Activated CD4-positive, alpha-beta T cell treated with anti-CD3 and anti-CD28 coated beads, Interleukin-2, amount 10 ng/mL, durations not matched to agents 7 days and 5 days (primary cell): ENCODE data around the gene CBARP. TPM values are rescaled to one million over a fixed set of nuclear protein-coding genes. Genes with fewer than 3 reads are reported as not detected.

Source experiments
- CTCF ChIA-PET: fragments of 350-600 bp; sonication (Branson Sonifier 250); formaldehyde crosslinking; loops from one replicate; lab custom pipeline; 2021; ENCODE audit warnings: antibody characterized with exemption; lab: Charles Lee
- POLR2A ChIA-PET: fragments of 350-600 bp; sonication (Branson Sonifier 250); formaldehyde crosslinking; loops from one replicate; lab custom pipeline; 2021; ENCODE audit warnings: antibody characterized with exemption; lab: Charles Lee
- DNase-seq: peaks from one replicate; pipeline ENCODE4 v3.0.0-alpha.2; 2020
- H3K27ac Mint-ChIP-seq: one replicate; pipeline ENCODE4 v1.8.0; 2021; ENCODE audit warnings: mild to moderate bottlenecking, moderate library complexity, mixed read lengths
- H3K27me3 Mint-ChIP-seq: one replicate; pipeline ENCODE4 v1.8.0; 2021; ENCODE audit warnings: mixed read lengths
- H3K36me3 Mint-ChIP-seq: one replicate; pipeline ENCODE4 v1.8.0; 2021; ENCODE audit warnings: low read depth, mixed read lengths
- H3K4me1 Mint-ChIP-seq: one replicate; pipeline ENCODE4 v1.8.0; 2021; ENCODE audit warnings: mixed read lengths
- H3K4me3 Mint-ChIP-seq: one replicate; pipeline ENCODE4 v1.8.0; 2021; ENCODE audit warnings: mild to moderate bottlenecking, moderate library complexity, mixed read lengths
- H3K9me3 Mint-ChIP-seq: one replicate; pipeline ENCODE4 v1.8.0; 2021; ENCODE audit warnings: mixed read lengths
- total RNA-seq, 2 experiments: library from RNA; stranded (reverse); gene quantifications; one replicate each; pipeline ENCODE4 v1.2.3, GENCODE V29; 2021

Gene CBARP
- total RNA-seq, 2 experiments from 2014 or later: not detected

DNA sequence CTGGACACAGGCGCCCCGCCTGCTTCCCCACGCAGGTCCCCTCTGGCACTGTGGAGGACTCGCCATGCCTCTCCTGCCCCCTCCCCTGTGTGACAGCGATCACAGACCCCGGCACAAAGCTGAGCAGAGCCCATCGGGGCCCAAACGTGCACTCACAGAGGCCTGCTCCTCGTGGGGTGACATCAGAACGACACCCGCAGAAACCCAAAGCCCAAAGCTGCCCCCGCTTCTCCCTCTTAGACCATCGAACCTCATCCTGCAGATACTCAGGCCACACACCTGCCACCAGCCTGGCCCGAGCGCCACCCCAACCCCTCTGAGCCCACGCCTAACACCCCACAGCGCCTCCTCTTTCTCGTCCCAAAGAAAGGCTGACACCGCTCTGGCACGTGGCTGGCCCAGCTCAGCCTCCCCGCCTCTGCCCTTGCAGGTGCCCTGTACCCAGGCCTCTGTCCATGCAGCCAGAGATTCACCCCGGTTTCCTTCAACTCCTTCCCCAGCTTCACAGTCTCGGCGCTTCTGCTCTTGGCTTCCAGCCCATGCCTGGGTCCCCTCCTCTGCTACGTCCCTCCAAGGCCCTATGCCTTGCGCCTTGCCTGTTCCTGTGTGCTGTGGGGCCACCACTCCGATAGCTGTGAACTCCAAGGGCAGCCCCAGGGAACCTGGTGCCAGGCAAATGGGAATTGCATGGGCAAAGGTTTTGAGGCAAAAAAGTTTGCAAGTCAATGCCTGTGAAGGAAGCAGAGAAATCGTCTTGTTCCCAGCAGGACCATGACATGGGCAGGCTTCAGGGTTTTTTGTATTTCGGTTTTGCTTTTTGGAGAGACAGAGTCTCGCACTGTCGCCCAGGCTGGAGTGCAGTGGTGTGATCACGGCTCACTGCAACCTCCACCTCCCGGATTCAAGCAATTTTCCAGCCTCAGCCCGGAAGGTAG, 831 bp upstream of the CBARP start:
- ChIA-PET CTCF (interaction anchor here (0.8 to 1.1 kb wide), 3 partner anchors 28 to 60 kb away, joined by 3 read pairs; no protein-coding TSS in a partner anchor), POLR2A (interaction anchor here (0.6 to 0.7 kb wide), 2 partner anchors 25 to 150 kb away, joined by 3 read pairs; no protein-coding TSS in a partner anchor)
- Mint-ChIP-seq H3K4me3 (peak overlapping the region; percentile 66), H3K9me3 (no peaks in the 10 kb centered on the region), H3K27me3 (peaks cover 23% of the 10 kb centered on the region), H3K4me1 (peaks cover 39% of the 10 kb centered on the region), H3K27ac (peak overlapping the region; percentile 72), H3K36me3 (peaks cover 9% of the 10 kb centered on the region)
- DNase-seq: no peak

DNA sequence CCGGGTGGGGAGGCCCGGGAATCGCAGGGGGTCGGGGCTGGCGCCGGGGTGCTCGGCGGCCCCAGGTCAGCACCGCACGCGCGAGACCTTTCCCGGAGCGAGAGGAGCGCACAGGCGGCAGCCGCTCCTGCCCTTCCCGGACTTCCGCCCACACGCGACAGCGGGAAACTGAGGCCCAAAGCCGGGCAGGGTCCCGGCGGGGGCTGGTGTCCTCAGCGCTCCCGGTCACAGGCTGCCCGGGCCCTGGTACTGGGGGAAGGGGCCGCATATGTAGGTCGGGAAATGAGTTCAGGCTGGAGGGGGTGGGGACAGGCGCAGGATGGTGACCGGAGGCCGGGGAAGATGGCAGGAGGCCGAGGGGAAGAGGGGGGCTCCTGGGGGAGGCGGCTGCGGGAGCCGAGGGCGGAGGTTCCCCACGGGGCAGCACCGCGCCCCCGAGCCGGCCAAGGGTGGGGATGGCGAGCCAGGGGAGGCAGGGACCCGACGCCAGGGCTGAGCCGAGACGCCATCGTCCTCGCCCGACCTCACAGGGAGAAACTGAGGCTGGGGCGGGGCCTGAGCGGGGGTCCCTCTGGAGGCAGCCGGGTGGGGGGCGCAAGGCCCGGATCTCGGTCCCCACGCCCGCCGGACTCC, 662 bp downstream of the CBARP start:
- Mint-ChIP-seq H3K27ac (no peak overlapping the region), H3K9me3 (no peaks in the 10 kb centered on the region), H3K36me3 (peaks cover 6% of the 10 kb centered on the region), H3K27me3 (peaks cover 23% of the 10 kb centered on the region), H3K4me1 (peaks cover 25% of the 10 kb centered on the region), H3K4me3 (no peak overlapping the region)
- POLR2A ChIA-PET: no interaction called here
- DNase-seq: no peak
- CTCF ChIA-PET: interaction anchor here (1.1 kb wide), 1 partner anchor 16 kb away, joined by 3 read pairs; no protein-coding TSS in a partner anchor

- Mint-ChIP-seq H3K9me3 (no peaks in the 10 kb centered on the region), H3K4me3 (no peak overlapping the region), H3K27ac (no peak overlapping the region), H3K4me1 (peaks cover 25% of the 10 kb centered on the region), H3K36me3 (peaks cover 6% of the 10 kb centered on the region), H3K27me3 (peaks cover 23% of the 10 kb centered on the region)
- CTCF ChIA-PET: interaction anchor here (0.9 to 1.1 kb wide), 2 partner anchors 8 to 15 kb away, joined by 3 read pairs; no protein-coding TSS in a partner anchor
- DNase-seq: no peak
- POLR2A ChIA-PET: no interaction called here
Observed at GRCh38 chr19:1236576-1236975, 1.2 kb downstream of the CBARP start.

DNA sequence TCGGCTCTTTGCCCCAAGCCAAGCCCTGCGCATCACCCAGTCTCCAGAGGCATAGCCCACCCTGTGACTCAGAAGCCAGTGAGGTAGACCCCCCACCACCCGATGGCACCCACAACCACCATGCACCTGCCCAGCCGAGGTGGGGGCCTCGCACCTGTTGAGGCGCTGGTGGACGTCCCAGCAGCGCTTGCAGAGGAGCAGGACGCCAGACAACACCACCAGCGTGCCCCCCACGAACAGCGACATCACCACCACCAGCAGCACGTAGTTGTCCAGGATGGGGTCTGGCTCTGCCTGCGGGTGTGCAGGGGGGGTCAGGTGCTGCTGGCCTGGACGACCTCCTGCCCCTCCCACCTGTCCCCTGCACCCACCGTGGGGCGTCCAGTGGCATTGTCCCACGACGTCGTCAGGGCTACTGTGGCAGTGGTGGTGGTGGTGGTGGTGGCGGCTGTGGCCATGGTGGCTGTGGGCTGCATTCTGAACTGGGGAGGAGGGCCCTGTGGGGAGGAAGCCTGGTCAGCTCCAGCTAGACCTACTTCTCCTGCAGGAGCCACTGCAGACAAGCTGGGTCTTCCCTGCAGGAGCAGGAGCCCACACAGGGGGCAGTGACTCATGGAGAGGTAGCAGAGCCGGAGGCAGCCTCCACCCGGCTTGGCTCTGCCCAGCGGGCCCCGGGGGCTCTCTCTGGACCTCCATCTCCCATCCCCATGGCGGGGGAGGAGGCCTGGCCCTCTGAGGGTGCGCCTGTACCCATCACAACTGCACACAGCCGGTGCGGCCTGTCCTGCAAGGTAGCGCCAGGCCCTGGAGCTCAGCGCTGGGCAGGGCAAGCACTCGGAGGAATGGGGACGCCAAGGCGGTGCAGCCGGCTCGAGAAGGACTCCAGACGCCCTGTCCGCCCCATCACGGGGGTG, 1.9 kb downstream of the CBARP start:
- POLR2A ChIA-PET: no interaction called here
- DNase-seq: no peak
- H3K9me3 Mint-ChIP-seq: no peaks in the 10 kb centered on the region
- CTCF ChIA-PET: interaction anchor here (0.9 to 1.1 kb wide), 2 partner anchors 8 to 15 kb away, joined by 3 read pairs; no protein-coding TSS in a partner anchor
- no peak overlapping the region for H3K4me3 Mint-ChIP-seq
- no peak overlapping the region for H3K27ac Mint-ChIP-seq
- H3K36me3 Mint-ChIP-seq: peaks cover 6% of the 10 kb centered on the region
- H3K27me3 Mint-ChIP-seq: peaks cover 22% of the 10 kb centered on the region
- peaks cover 18% of the 10 kb centered on the region for H3K4me1 Mint-ChIP-seq

DNA sequence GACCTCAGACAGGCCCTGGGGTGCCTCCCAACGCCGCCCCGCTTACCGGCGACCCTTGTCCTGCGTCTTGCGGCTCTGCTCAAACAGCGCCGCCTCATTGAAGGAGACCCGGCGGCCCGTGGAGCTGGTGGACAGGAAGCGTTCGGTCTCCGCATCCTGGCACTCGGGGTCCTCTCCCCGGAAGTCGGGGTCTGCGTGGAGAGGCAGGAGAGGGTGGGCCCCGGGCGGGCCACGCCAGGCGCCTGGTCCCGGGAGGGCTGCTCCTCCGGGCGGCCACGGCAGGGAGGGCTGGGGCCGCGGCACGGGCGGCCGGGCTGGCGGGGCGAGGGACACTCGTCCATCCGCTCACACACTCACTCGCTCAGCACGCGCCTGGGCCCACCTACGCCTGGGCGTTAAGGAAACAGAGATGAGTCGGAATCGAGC, 2.8 kb downstream of the CBARP start:
- no peak overlapping the region for H3K27ac Mint-ChIP-seq
- H3K9me3 Mint-ChIP-seq: no peaks in the 10 kb centered on the region
- ChIA-PET CTCF (no interaction called here), POLR2A (no interaction called here)
- no peak for DNase-seq
- H3K36me3 Mint-ChIP-seq: peaks cover 6% of the 10 kb centered on the region
- peaks cover 22% of the 10 kb centered on the region for H3K27me3 Mint-ChIP-seq
- H3K4me1 Mint-ChIP-seq: peaks cover 14% of the 10 kb centered on the region
- no peak overlapping the region for H3K4me3 Mint-ChIP-seq

GRCh38 chr19:1234051-1234954, 3.5 kb downstream of the CBARP start:
- CTCF ChIA-PET: no interaction called here

GRCh38 chr19:1233115-1233667, 4.6 kb downstream of the CBARP start:
- Mint-ChIP-seq H3K36me3 (no peaks in the 10 kb centered on the region), H3K9me3 (no peaks in the 10 kb centered on the region), H3K27ac (no peak overlapping the region), H3K4me1 (peaks cover under 1% of the 10 kb centered on the region), H3K27me3 (peaks cover 7% of the 10 kb centered on the region), H3K4me3 (no peak overlapping the region)
- DNase-seq: no peak
- CTCF ChIA-PET: interaction anchor here (1.0 kb wide), 1 partner anchor 11 kb away, joined by 3 read pairs; no protein-coding TSS in a partner anchor
- POLR2A ChIA-PET: no interaction called here

More at GRCh38 chr19:1234051-1234954, 3.5 kb downstream of the CBARP start:
- POLR2A ChIA-PET: no interaction called here
- peaks cover 6% of the 10 kb centered on the region for H3K36me3 Mint-ChIP-seq
- H3K4me1 Mint-ChIP-seq: peaks cover 12% of the 10 kb centered on the region
- no peak for DNase-seq
- no peak overlapping the region for H3K27ac Mint-ChIP-seq
- no peak overlapping the region for H3K4me3 Mint-ChIP-seq
- H3K9me3 Mint-ChIP-seq: no peaks in the 10 kb centered on the region
- peaks cover 18% of the 10 kb centered on the region for H3K27me3 Mint-ChIP-seq

DNA sequence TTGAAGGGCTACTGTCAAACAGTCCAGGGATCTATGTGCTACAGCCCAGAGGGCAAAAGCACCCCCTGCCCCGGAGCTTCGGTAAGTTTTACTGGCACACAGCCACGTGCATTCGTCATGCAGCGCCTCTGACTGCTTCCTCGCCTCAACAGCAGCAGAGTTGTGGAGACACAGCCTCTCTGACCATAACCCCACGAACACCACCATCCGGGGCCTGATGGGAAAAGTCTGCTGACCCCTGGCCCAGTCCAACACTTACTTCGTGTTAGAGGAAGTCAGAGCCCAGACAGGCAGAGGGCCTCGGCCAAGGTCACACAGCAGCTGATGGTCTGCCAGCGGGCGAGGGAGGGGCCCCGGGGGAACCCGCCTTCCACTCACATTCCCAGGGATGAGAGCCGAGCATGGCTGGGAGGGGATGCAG, 5.1 kb downstream of the CBARP start:
- Mint-ChIP-seq H3K4me3 (no peak overlapping the region), H3K27ac (peak overlapping the region; percentile 80), H3K4me1 (no peaks in the 10 kb centered on the region), H3K27me3 (peaks cover 6% of the 10 kb centered on the region), H3K9me3 (no peaks in the 10 kb centered on the region), H3K36me3 (no peaks in the 10 kb centered on the region)
- POLR2A ChIA-PET: no interaction called here
- CTCF ChIA-PET: interaction anchor here (1.0 kb wide), 1 partner anchor 12 kb away, joined by 3 read pairs; no protein-coding TSS in a partner anchor
- DNase-seq: no peak

DNA sequence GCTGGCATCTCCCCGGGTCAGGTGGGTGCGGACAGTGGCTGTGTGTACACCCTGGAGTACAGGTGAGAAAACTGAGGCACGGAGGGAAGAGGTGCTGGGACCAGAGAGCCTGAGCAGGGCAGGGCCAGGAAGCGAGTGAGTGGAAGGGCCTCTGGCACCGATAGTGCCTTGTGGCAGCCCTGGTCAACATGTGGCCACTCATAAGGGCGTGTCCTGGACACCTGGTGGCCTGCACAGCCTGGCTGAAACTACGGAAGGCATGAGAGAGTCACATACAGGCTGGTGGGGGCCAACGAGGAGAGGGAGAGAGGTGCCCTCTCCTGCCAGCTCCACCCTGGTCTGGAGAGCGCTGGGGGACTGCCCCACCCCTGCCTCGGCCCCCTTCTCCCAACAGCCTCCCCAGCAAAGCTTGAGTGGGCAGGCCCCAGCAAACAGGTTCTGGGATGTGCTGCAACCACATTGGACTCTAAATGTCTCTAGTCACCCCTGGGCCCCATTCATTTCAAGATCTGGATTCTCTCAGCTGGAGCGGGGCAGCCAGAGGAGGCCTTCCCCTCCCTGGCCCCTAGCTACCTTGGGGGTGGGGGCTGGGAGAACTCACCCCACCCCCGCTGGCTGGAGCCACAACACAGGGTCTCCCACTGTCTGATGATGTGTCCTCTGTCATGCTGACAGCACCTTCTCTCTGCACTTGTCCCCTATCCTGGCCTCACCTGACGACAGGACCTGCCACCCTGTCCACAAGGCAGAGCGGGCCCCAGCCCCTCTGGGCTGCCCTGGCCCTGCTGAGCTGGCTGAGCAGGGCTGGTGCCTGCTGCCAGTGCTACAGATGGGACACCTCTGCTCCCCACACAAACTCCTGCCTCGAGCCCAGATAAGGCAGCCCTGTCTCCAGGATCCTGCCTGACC, 5.8 kb downstream of the CBARP start:
- DNase-seq: no peak
- H3K27ac Mint-ChIP-seq: peak overlapping the region; percentile 80
- no peaks in the 10 kb centered on the region for H3K36me3 Mint-ChIP-seq
- H3K4me3 Mint-ChIP-seq: no peak overlapping the region
- peaks cover 4% of the 10 kb centered on the region for H3K27me3 Mint-ChIP-seq
- CTCF ChIA-PET: no interaction called here
- POLR2A ChIA-PET: no interaction called here
- H3K9me3 Mint-ChIP-seq: no peaks in the 10 kb centered on the region
- no peaks in the 10 kb centered on the region for H3K4me1 Mint-ChIP-seq

DNA sequence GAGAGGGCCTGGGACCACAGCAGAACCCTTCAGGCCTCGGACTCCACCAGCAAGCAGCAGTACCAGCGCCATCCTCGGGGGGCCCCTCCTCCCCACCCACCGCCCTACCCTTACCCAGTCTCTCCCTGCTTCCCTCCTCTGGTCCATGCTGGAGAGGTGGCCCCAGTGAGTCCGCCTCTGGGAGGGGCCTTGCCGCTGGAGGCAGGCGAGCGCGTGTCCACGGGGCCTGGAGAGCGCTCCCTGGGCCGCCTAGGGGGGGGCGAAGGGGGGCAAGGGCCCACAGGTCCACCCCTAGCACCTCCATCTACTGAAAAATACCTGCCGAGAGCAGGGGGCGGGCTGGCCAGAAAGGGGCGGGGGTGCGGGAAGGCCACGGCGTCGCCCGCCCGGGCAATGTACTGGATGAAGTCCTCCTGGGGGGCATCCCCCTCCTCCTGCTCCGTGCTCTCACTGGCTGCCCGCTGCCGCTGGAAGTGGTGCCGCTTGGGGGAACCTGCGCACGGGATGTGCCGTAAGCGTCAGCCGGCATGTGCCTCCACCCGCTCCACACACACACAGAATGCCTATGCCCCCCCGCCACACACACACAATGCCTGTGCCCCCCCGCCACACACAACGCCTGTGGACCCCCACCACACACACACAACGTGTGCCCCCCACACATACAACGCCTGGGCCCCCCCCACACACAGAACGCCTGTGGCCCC, 6.9 kb downstream of the CBARP start:
- Mint-ChIP-seq H3K4me3 (no peak overlapping the region), H3K36me3 (no peaks in the 10 kb centered on the region), H3K27ac (no peak overlapping the region), H3K27me3 (no peaks in the 10 kb centered on the region), H3K4me1 (no peaks in the 10 kb centered on the region), H3K9me3 (no peaks in the 10 kb centered on the region)
- ChIA-PET POLR2A (no interaction called here), CTCF (interaction anchor here (1.2 kb wide), 1 partner anchor 13 kb away, joined by 3 read pairs; no protein-coding TSS in a partner anchor)
- DNase-seq: no peak
